Measurements from ENCODE around the gene TRABD2B. TPM values are rescaled to one million over a fixed set of nuclear protein-coding genes. Genes with fewer than 3 reads are reported as not detected.

Gene TRABD2B
- total RNA-seq, 1 donor from 2014 or later = 0.89 TPM

- Mint-ChIP-seq H3K4me1 (ENCODE audit: low read depth, unreplicated experiment) (peaks cover 16% of the 10 kb centered on the region), H3K36me3 (ENCODE audit: low read depth, unreplicated experiment) (peaks cover 4% of the 10 kb centered on the region), H3K27ac (ENCODE audit: unreplicated experiment) (no peak overlapping the region), H3K9me3 (ENCODE audit: unreplicated experiment) (no peaks in the 10 kb centered on the region), H3K27me3 (ENCODE audit: low read depth, unreplicated experiment) (peaks cover 44% of the 10 kb centered on the region), H3K4me3 (ENCODE audit: unreplicated experiment) (no peak overlapping the region)
- TF ChIP-seq CTCF (IDR thresholded peaks at IDR 0.05; ENCODE audit: insufficient read depth, low read depth, low read length) (no peak), EZH2 (IDR thresholded peaks at IDR 0.05; ENCODE audit: insufficient read depth, low read length) (no peak)
- Histone ChIP-seq H3K27ac (ENCODE audit: low read depth, low read length) (no peak overlapping the region), H4K20me1 (ENCODE audit: insufficient read depth, low read length) (no peaks in the 10 kb centered on the region), H3K9me3 (ENCODE audit: insufficient read depth, low read depth, low read length) (no peaks in the 10 kb centered on the region), H3K4me2 (ENCODE audit: low read length) (no peak overlapping the region), H3K36me3 (ENCODE audit: insufficient read depth, low read length) (no peaks in the 10 kb centered on the region), H3K27me3 (ENCODE audit: insufficient read depth, low read length) (peaks cover 5% of the 10 kb centered on the region), H3K79me2 (ENCODE audit: insufficient read depth, low read length) (no peaks in the 10 kb centered on the region), H3K4me3 (ENCODE audit: insufficient read depth, low read depth, low read length) (no peak overlapping the region), H3K4me1 (ENCODE audit: insufficient read depth, low read length) (no peaks in the 10 kb centered on the region), H3K9ac (ENCODE audit: low read length) (no peak overlapping the region), H2AFZ (ENCODE audit: low read depth, low read length) (no peak overlapping the region)
- DNase-seq (ENCODE audit: low read depth) (no peak), FAIRE-seq (no peak)
Measured at GRCh38 chr1:47926461-47926999, 70.7 kb downstream of the TRABD2B start.

- Mint-ChIP-seq H3K4me3 (ENCODE audit: unreplicated experiment) (no peak overlapping the region), H3K27ac (ENCODE audit: unreplicated experiment) (no peak overlapping the region), H3K9me3 (ENCODE audit: unreplicated experiment) (no peaks in the 10 kb centered on the region), H3K27me3 (ENCODE audit: low read depth, unreplicated experiment) (peaks cover 47% of the 10 kb centered on the region), H3K36me3 (ENCODE audit: low read depth, unreplicated experiment) (peaks cover 4% of the 10 kb centered on the region), H3K4me1 (ENCODE audit: low read depth, unreplicated experiment) (peaks cover 11% of the 10 kb centered on the region)
- no peaks in the 10 kb centered on the region for H3K4me1 ChIP-seq (ENCODE audit: insufficient read depth, low read length)
- H3K27ac ChIP-seq (ENCODE audit: low read depth, low read length) = no peak overlapping the region
- H3K27me3 ChIP-seq (ENCODE audit: insufficient read depth, low read length) = peaks cover 5% of the 10 kb centered on the region
- no peak for DNase-seq (ENCODE audit: low read depth)
- H3K9ac ChIP-seq (ENCODE audit: low read length) = no peak overlapping the region
- H3K4me2 ChIP-seq (ENCODE audit: low read length) = no peak overlapping the region
- H3K9me3 ChIP-seq (ENCODE audit: insufficient read depth, low read depth, low read length) = no peaks in the 10 kb centered on the region
- TF ChIP-seq CTCF (IDR thresholded peaks at IDR 0.05; ENCODE audit: insufficient read depth, low read depth, low read length) (no peak), EZH2 (IDR thresholded peaks at IDR 0.05; ENCODE audit: insufficient read depth, low read length) (no peak)
- FAIRE-seq = no peak
- no peaks in the 10 kb centered on the region for H4K20me1 ChIP-seq (ENCODE audit: insufficient read depth, low read length)
- no peaks in the 10 kb centered on the region for H3K36me3 ChIP-seq (ENCODE audit: insufficient read depth, low read length)
- no peaks in the 10 kb centered on the region for H3K79me2 ChIP-seq (ENCODE audit: insufficient read depth, low read length)
- H3K4me3 ChIP-seq (ENCODE audit: insufficient read depth, low read depth, low read length) = no peak overlapping the region
- no peak overlapping the region for H2AFZ ChIP-seq (ENCODE audit: low read depth, low read length)
Measured at GRCh38 chr1:47924270-47925048, 72.7 kb downstream of the TRABD2B start.

- FAIRE-seq (no peak), DNase-seq (ENCODE audit: low read depth) (no peak)
- H3K27ac ChIP-seq (ENCODE audit: low read depth, low read length) = no peak overlapping the region
- no peaks in the 10 kb centered on the region for H3K27me3 ChIP-seq (ENCODE audit: insufficient read depth, low read length)
- H3K79me2 ChIP-seq (ENCODE audit: insufficient read depth, low read length) = no peaks in the 10 kb centered on the region
- no peak for TF ChIP-seq EZH2 (IDR thresholded peaks at IDR 0.05; ENCODE audit: insufficient read depth, low read length)
- TF ChIP-seq CTCF (IDR thresholded peaks at IDR 0.05; ENCODE audit: insufficient read depth, low read depth, low read length) = no peak
- Mint-ChIP-seq H3K36me3 (ENCODE audit: low read depth, unreplicated experiment) (peaks cover 6% of the 10 kb centered on the region), H3K9me3 (ENCODE audit: unreplicated experiment) (no peaks in the 10 kb centered on the region), H3K4me3 (ENCODE audit: unreplicated experiment) (no peak overlapping the region), H3K27me3 (ENCODE audit: low read depth, unreplicated experiment) (peaks cover 29% of the 10 kb centered on the region), H3K4me1 (ENCODE audit: low read depth, unreplicated experiment) (peaks cover 11% of the 10 kb centered on the region), H3K27ac (ENCODE audit: unreplicated experiment) (no peak overlapping the region)
- no peaks in the 10 kb centered on the region for H4K20me1 ChIP-seq (ENCODE audit: insufficient read depth, low read length)
- H3K9me3 ChIP-seq (ENCODE audit: insufficient read depth, low read depth, low read length) = no peaks in the 10 kb centered on the region
- no peak overlapping the region for H3K4me3 ChIP-seq (ENCODE audit: insufficient read depth, low read depth, low read length)
- H3K36me3 ChIP-seq (ENCODE audit: insufficient read depth, low read length) = no peaks in the 10 kb centered on the region
- H2AFZ ChIP-seq (ENCODE audit: low read depth, low read length) = no peak overlapping the region
- no peak overlapping the region for H3K4me2 ChIP-seq (ENCODE audit: low read length)
- H3K4me1 ChIP-seq (ENCODE audit: insufficient read depth, low read length) = no peaks in the 10 kb centered on the region
- H3K9ac ChIP-seq (ENCODE audit: low read length) = no peak overlapping the region
Measured at GRCh38 chr1:47921935-47922415, 75.2 kb downstream of the TRABD2B start.
